Articular chondrocyte of knee joint (primary cell): ENCODE measurements around the gene NPIPB6. TPM values are rescaled to one million over a fixed set of nuclear protein-coding genes. Genes with fewer than 3 reads are reported as not detected.

Experiments
- small RNA-seq: library from RNA; depleted of rRNA; stranded (forward); fragments of <200 nt; gene quantifications from one replicate; pipeline ENCODE3, GENCODE V24; 2012
- total RNA-seq: library from RNA; depleted of rRNA; stranded (reverse); fragments of >200 nt; gene quantifications from 2 replicates; pipeline ENCODE4 v1.2.3, GENCODE V29; 2012

The NPIPB6 gene
- 0.65 TPM in 1 of 2 replicates, not detected in the other for total RNA-seq

GRCh38 chr16:28363408-28363807 is at the start of gene NPIPB6:
NPIPB6 (minus strand) TSS chr16:28363508; CDS start chr16:28362822, 686 bp downstream.

GRCh38 chr16:28403220-28404072 is 40.1 kb upstream of the NPIPB6 start, which contains the start of gene EIF3CL:
EIF3CL (minus strand) TSS chr16:28403841; CDS start chr16:28403618, 223 bp downstream.

Small RNA genes lying within 50 kb of the gene (small RNA-seq; reads per million reads assigned to genes)
- gene AC138904.2 (not detected), gene MIR6862-1 (not detected)

Other genes with a start within 250 kb of the NPIPB6 start
- gene XPO6, start 151.5 kb downstream of the NPIPB6 start, total RNA-seq: 111 and 116 TPM in 2 replicates
- gene SBK1, start 71.0 kb downstream of the NPIPB6 start, total RNA-seq: not detected in 2 replicates
- 66.5 and 74.1 TPM in 2 replicates for gene EIF3CL, start 40.3 kb upstream of the NPIPB6 start, total RNA-seq
- not detected in 2 replicates for gene NPIPB7, start 108.8 kb upstream of the NPIPB6 start, total RNA-seq
- gene CLN3, start 128.6 kb upstream of the NPIPB6 start, total RNA-seq: 15.8 and 18.1 TPM in 2 replicates
- gene APOBR, start 131.1 kb upstream of the NPIPB6 start, total RNA-seq: not detected in 2 replicates
- gene IL27, start 143.3 kb upstream of the NPIPB6 start, total RNA-seq: not detected in 2 replicates
- 22.7 and 32.4 TPM in 2 replicates for gene NUPR1, start 175.5 kb upstream of the NPIPB6 start, total RNA-seq
- gene SGF29, start 190.4 kb upstream of the NPIPB6 start, total RNA-seq: 7.8 and 10.8 TPM in 2 replicates
- 0.13 and 0.65 TPM in 2 replicates for gene SULT1A2, start 233.5 kb upstream of the NPIPB6 start, total RNA-seq
- 9.3 and 9.8 TPM in 2 replicates for gene SULT1A1, start 246.5 kb upstream of the NPIPB6 start, total RNA-seq